ENCODE data around the gene SETD6. TPM values are rescaled to one million over a fixed set of nuclear protein-coding genes. Genes with fewer than 3 reads are reported as not detected.

The SETD6 gene
- total RNA-seq, 1 donor from 2014 or later: 17.3 TPM

- Histone ChIP-seq H3K27ac (no peak overlapping the region), H3K36me3 (no peaks in the 10 kb centered on the region), H3K9me3 (no peaks in the 10 kb centered on the region), H3K27me3 (ENCODE audit: low read depth) (peaks cover 33% of the 10 kb centered on the region), H3K4me3 (no peak overlapping the region), H3K4me1 (peaks cover 10% of the 10 kb centered on the region)
- ATAC-seq (no peak), DNase-seq (peak; percentile 20)
- TF ChIP-seq CTCF (IDR thresholded peaks at IDR 0.05): no peak
- intact Hi-C loops (cut with DNase I): no loop called here
Observed at GRCh38 chr16:58503166-58503862, 12.0 kb upstream of the SETD6 start.

- Histone ChIP-seq H3K4me1 (peaks cover 10% of the 10 kb centered on the region), H3K9me3 (no peaks in the 10 kb centered on the region), H3K4me3 (no peak overlapping the region), H3K36me3 (no peaks in the 10 kb centered on the region), H3K27ac (no peak overlapping the region), H3K27me3 (ENCODE audit: low read depth) (peaks cover 33% of the 10 kb centered on the region)
- TF ChIP-seq CTCF (IDR thresholded peaks at IDR 0.05): no peak
- DNase-seq (peak; percentile 34), ATAC-seq (no peak)
- intact Hi-C loops (cut with DNase I): no loop called here
Observed at GRCh38 chr16:58503863-58504688, 11.2 kb upstream of the SETD6 start.

- peak; percentile 41 for DNase-seq
- no peak overlapping the region for H3K27ac ChIP-seq
- no peak for ATAC-seq
- no peaks in the 10 kb centered on the region for H3K36me3 ChIP-seq
- peaks cover under 1% of the 10 kb centered on the region for H3K4me1 ChIP-seq
- TF ChIP-seq CTCF (IDR thresholded peaks at IDR 0.05): no peak
- H3K9me3 ChIP-seq: no peaks in the 10 kb centered on the region
- H3K27me3 ChIP-seq (ENCODE audit: low read depth): peaks cover 11% of the 10 kb centered on the region
- no peak overlapping the region for H3K4me3 ChIP-seq
- intact Hi-C loops (cut with DNase I): no loop called here
Observed at GRCh38 chr16:58506241-58507194, 8.8 kb upstream of the SETD6 start.

- Histone ChIP-seq H3K27ac (no peak overlapping the region), H3K9me3 (no peaks in the 10 kb centered on the region), H3K36me3 (no peaks in the 10 kb centered on the region), H3K27me3 (ENCODE audit: low read depth) (peaks cover 5% of the 10 kb centered on the region), H3K4me1 (no peaks in the 10 kb centered on the region), H3K4me3 (no peak overlapping the region)
- TF ChIP-seq CTCF (IDR thresholded peaks at IDR 0.05): no peak
- ATAC-seq (no peak), DNase-seq (peak; percentile 30)
- intact Hi-C loops (cut with DNase I): no loop called here
Observed at GRCh38 chr16:58507195-58507962, 7.9 kb upstream of the SETD6 start.
